Mesothelial cell of epicardium (in vitro differentiated cells): ENCODE data around the gene LRMDA. TPM values are rescaled to one million over a fixed set of nuclear protein-coding genes. Genes with fewer than 3 reads are reported as not detected.
A peak's percentile ranks its signal among the peaks of the same experiment; 100 is the strongest.

Source experiments
- DNase-seq, 2 experiments: peaks; one replicate each; pipeline ENCODE4 v3.0.0; 2021; ENCODE audit warnings: low spot score in 2 of 2; ENCODE audit not compliant: unreplicated experiment in 2 of 2
- H3K27ac Mint-ChIP-seq: 2 replicates; pipeline ENCODE4 v1.8.0; 2021; ENCODE audit warnings: mixed read lengths
- H3K27me3 Mint-ChIP-seq: 2 replicates; pipeline ENCODE4 v1.8.0; 2021; ENCODE audit warnings: low read depth, mixed read lengths
- H3K36me3 Mint-ChIP-seq: 2 replicates; pipeline ENCODE4 v1.8.0; 2021; ENCODE audit warnings: mixed read lengths
- H3K4me1 Mint-ChIP-seq: 2 replicates; pipeline ENCODE4 v1.8.0; 2021; ENCODE audit warnings: mixed read lengths
- H3K4me3 Mint-ChIP-seq: 2 replicates; pipeline ENCODE4 v1.8.0; 2021; ENCODE audit warnings: mild to moderate bottlenecking, moderate library complexity, mixed read lengths
- H3K9me3 Mint-ChIP-seq: 2 replicates; pipeline ENCODE4 v1.8.0; 2021; ENCODE audit warnings: mixed read lengths
- CTCF ChIP-seq: fragments of 200-600 bp; sonication (generic); IDR thresholded peaks from one replicate; pipeline ENCODE4 v1.5.0; 2021; ENCODE audit warnings: antibody characterized with exemption; ENCODE audit not compliant: unreplicated experiment
- total RNA-seq: library from RNA; stranded (reverse); gene quantifications from 3 replicates; pipeline ENCODE4 v1.2.1, GENCODE V29; 2021

The LRMDA gene
- total RNA-seq, 1 donor from 2014 or later = 2.0 TPM

GRCh38 chr10:76210211-76210610 is 778.8 kb downstream of the LRMDA start:
- Mint-ChIP-seq H3K9me3 (no peaks in the 10 kb centered on the region), H3K4me3 (no peak overlapping the region), H3K4me1 (peaks cover 5% of the 10 kb centered on the region)

GRCh38 chr10:76211691-76212090 is 780.3 kb downstream of the LRMDA start:
- no peaks in the 10 kb centered on the region for H3K36me3 Mint-ChIP-seq

More at GRCh38 chr10:76210211-76210610, 778.8 kb downstream of the LRMDA start:
- no peak for DNase-seq
- TF ChIP-seq CTCF = no peak
- peaks cover 18% of the 10 kb centered on the region for H3K27me3 Mint-ChIP-seq
- H3K36me3 Mint-ChIP-seq = no peaks in the 10 kb centered on the region
- no peak overlapping the region for H3K27ac Mint-ChIP-seq

GRCh38 chr10:76213876-76214275 is 782.5 kb downstream of the LRMDA start:
- DNase-seq = no peak
- peaks cover 6% of the 10 kb centered on the region for H3K9me3 Mint-ChIP-seq
- H3K27me3 Mint-ChIP-seq = peaks cover 22% of the 10 kb centered on the region
- no peak overlapping the region for H3K4me3 Mint-ChIP-seq
- TF ChIP-seq CTCF = no peak
- H3K27ac Mint-ChIP-seq = no peak overlapping the region
- H3K4me1 Mint-ChIP-seq = no peaks in the 10 kb centered on the region
- H3K36me3 Mint-ChIP-seq = no peaks in the 10 kb centered on the region

More at GRCh38 chr10:76211691-76212090, 780.3 kb downstream of the LRMDA start:
- H3K9me3 Mint-ChIP-seq = peaks cover 6% of the 10 kb centered on the region
- DNase-seq = no peak
- no peak overlapping the region for H3K4me3 Mint-ChIP-seq
- H3K4me1 Mint-ChIP-seq = no peaks in the 10 kb centered on the region
- peaks cover 16% of the 10 kb centered on the region for H3K27me3 Mint-ChIP-seq
- no peak overlapping the region for H3K27ac Mint-ChIP-seq
- TF ChIP-seq CTCF = no peak

DNA sequence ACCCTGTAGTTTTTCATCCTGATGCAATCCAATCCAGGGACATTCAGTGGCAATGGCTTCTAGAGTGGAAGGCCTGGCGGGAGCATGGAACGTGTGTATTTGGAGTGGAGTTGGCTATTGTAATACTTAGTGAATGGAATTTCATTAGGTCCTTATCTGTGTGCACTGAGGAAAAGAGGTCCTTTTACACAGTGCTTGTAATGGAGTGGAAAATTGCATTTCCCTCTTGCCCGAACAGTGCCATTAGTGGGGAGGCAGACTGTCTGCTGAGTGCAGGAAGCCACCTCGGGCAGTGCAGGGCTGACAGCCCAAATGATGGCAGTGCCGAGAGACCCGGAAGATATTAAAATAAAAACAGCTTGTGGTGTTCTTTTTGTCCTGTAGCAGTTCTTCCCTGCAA is 786.6 kb downstream of the LRMDA start:
- no peaks in the 10 kb centered on the region for H3K4me1 Mint-ChIP-seq
- peaks cover 12% of the 10 kb centered on the region for H3K9me3 Mint-ChIP-seq
- peaks cover 12% of the 10 kb centered on the region for H3K27me3 Mint-ChIP-seq
- no peak for TF ChIP-seq CTCF
- DNase-seq = no peak
- H3K36me3 Mint-ChIP-seq = peaks cover 3% of the 10 kb centered on the region
- H3K4me3 Mint-ChIP-seq = no peak overlapping the region
- no peak overlapping the region for H3K27ac Mint-ChIP-seq

DNA sequence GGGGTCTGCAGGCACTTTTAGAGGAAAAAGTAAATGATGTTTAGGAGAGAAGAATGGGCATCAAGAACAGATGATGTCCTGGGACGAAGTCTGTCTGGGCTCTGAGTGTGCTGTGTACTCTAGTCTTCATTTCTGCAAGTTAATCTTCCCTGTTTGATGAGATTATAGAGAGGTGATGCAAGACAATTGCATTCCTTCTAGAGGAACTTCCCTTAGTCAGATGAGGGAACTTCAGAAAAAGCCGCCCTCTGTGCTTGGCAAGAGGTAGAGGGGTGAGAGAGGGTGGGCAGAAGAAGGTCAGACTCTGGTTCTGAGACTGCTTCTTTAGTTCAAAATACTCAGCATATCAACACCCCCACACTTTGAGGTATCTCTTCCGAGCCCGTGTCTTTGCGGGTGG is 797.9 kb downstream of the LRMDA start:
- Mint-ChIP-seq H3K36me3 (peaks cover 2% of the 10 kb centered on the region), H3K4me3 (no peak overlapping the region), H3K9me3 (peaks cover 9% of the 10 kb centered on the region), H3K27me3 (peaks cover 9% of the 10 kb centered on the region), H3K4me1 (peaks cover 19% of the 10 kb centered on the region), H3K27ac (no peak overlapping the region)
- no peak for DNase-seq
- TF ChIP-seq CTCF = no peak

- Mint-ChIP-seq H3K27me3 (peaks cover 9% of the 10 kb centered on the region), H3K27ac (peak overlapping the region; percentile 47), H3K9me3 (peaks cover 16% of the 10 kb centered on the region), H3K4me3 (no peak overlapping the region), H3K36me3 (peaks cover 2% of the 10 kb centered on the region), H3K4me1 (peaks cover 21% of the 10 kb centered on the region)
- DNase-seq = no peak
- no peak for TF ChIP-seq CTCF
Observed at GRCh38 chr10:76230921-76231285, 799.5 kb downstream of the LRMDA start.
